Endothelial cell of coronary artery (primary cell): ENCODE measurements around the gene PCDH11X. TPM values are rescaled to one million over a fixed set of nuclear protein-coding genes. Genes with fewer than 3 reads are reported as not detected.

Experiments used
- total RNA-seq: library from RNA; depleted of rRNA; stranded (reverse); fragments of >200 nt; gene quantifications from 2 replicates; pipeline ENCODE4 v1.2.3, GENCODE V29; 2014

Gene PCDH11X
- not detected in 2 replicates for total RNA-seq

GRCh38 chrX:91779135-91779534, at the start of gene PCDH11X:
TSS of gene PCDH11X (plus strand) at chrX:91779375. CDS start at chrX:91835505, 56,130 bp downstream.

